GM19455 (cell line): ENCODE measurements around the gene BICD1.
A peak's percentile ranks its signal among the peaks of the same experiment; 100 is the strongest.
"Not testable (repeated sequence)": the region's sequence is repeated elsewhere in the genome, so short reads cannot be mapped to it uniquely, and the experiment has no call there.

Experiments
- ATAC-seq: cut with Tn5 transposase; IDR thresholded peaks from one replicate; pipeline ENCODE4 v1.9.1; 2021; ENCODE audit not compliant: unreplicated experiment

The BICD1 gene

DNA sequence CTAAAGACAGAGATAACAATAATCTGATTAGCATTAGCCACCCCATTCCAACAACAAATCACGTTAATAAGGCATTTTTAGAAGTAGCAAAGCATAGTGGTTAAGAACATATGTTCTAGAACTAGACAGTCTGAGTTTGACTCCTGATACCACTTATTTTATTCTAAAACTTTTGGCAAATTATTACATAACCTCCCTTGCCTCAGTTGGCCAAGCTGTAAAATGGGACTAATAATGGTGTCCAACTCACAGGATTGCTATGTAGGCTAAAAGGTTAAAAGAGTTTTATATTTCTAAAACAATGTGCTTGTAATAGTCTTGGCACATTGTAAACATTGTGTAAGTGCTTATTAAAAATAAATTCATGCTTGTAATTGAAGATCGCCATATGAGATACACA lies 168.0 kb downstream of the BICD1 start:
- ATAC-seq, result no peak

GRCh38 chr12:32275520-32275919 lies 168.9 kb downstream of the BICD1 start:
- not testable (repeated sequence) for ATAC-seq

- ATAC-seq, result no peak
Observed at GRCh38 chr12:32277774-32278173, 171.1 kb downstream of the BICD1 start.

- ATAC-seq, result no peak
Observed at GRCh38 chr12:32281098-32281497, 174.5 kb downstream of the BICD1 start.

GRCh38 chr12:32284561-32284960 lies 177.9 kb downstream of the BICD1 start:
- no peak for ATAC-seq

DNA sequence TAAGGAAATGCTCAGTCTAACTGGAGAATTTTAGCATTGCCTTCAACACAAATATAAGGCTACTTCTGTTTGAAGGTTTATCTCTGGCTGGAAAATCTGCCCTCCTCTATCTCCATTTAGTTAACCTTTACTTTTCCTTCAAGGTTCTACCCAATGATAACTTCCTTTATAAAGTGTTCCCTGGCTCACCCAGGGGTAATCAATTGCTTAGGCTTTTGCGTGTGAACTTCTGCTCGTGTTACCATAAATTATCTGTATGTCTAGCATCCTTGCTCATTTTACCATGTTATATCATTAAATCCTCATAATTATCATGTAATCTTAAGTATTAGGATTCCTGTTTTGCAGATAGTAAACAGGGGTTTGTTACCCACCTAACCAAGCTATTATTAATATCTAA lies 178.4 kb downstream of the BICD1 start:
- no peak for ATAC-seq

GRCh38 chr12:32285489-32285888 lies 178.8 kb downstream of the BICD1 start:
- no peak for ATAC-seq

DNA sequence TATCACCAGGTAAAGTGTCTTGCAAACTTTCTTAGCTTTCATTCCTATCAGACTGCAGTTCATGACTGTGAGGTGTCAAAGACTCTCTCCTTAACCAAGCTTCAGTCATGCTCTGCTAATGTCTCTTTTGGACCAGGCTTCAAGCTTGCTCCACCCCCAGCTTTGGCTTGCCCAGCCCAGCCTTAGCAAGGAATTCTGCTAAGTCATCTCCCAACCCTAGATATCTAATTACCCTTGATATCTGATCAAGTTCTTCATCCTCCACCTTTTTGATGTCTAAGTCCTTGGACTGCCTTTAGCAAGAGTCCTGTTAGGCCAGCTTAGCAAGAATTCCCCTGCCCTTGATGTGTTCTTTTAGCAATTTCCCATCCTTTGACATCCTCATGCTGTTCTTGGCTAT lies 183.8 kb downstream of the BICD1 start:
- ATAC-seq, result no peak

DNA sequence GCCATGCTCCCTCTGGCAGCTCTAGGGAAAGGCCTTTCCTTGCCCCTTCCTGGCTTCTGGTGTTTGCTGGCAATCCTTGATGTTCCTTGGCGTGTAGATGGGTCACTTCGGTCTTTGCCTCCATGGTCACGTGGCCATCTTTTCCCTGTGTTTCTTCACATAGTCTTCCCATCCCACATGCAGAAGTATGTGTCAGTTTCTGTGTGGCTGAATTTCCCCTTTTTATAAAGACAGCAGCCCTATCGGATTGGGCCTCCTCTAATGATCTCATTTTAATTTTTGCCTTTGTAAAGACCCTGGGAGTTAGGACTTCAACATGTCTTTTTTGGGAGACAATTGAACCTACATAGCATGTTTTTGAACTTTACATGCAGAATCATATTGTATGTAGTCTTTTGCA lies 185.5 kb downstream of the BICD1 start:
- no peak for ATAC-seq

DNA sequence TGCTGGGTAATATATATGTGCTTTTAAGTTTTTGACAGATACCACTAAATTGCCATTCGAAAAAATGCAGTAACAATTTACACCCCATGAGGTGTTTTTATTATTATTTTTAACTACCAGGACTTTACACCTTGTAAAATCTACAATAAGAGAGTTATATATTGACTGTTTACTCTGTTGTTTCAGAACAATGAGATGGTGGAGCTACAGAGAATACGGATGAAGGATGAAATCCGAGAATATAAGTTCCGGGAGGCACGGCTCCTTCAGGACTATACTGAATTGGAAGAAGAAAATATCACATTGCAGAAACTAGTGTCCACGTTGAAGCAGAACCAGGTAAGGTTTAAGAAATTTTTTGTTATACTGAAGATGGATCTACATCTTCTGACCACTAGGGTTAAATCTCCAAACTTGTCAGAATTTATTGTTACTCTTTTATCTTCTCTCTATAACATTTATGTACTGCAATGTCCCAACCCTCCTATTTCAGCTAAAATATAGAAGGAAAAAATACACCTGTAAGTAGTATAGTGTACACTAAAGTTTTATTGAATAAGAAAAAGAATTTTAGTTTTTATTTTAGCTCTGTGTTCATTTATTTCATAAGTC lies 187.3 kb downstream of the BICD1 start:
- no peak for ATAC-seq

DNA sequence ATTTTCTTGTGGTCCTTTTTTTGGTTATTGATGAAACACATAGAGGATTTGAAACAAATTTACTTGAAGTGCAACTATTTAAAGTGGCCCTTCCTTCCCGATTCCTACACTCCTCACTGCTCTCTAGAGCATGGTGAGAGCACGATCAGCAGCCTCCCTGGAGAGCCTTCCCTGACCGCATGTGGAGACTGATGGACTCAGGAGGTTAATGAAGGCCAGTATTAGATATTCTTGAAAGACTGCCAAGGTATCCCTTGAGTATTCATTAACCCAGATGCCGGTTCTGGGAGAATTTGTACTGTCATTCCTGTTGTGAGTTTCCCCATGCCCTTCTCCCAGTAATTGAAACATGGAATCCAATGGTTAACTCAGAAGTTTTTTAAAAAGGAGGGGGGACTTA lies 189.9 kb downstream of the BICD1 start:
- ATAC-seq, result no peak

DNA sequence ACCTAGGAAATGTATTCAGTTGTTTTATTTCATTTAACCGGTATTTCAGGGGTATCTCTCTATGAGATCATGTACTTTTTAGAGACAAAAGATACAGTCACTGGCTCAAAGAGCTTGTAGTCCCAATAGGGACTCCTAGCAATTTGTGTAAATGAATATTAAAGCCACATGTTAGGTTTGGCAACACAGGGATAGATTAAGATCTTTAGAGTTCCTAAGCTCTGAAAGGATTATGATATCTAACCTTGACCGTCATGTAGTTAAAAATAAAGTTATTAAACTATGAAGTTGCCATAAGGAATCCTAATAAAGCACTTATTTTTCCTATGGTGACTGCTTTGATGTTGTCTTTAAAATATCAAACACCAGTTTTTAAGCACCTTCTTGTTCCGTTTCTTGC lies 192.3 kb downstream of the BICD1 start:
- no peak for ATAC-seq

GRCh38 chr12:32301216-32301615 lies 194.6 kb downstream of the BICD1 start:
- ATAC-seq, result no peak

- peak; percentile 87 for ATAC-seq
Observed at GRCh38 chr12:32302218-32303173, 195.8 kb downstream of the BICD1 start.

- ATAC-seq, result no peak
Observed at GRCh38 chr12:32303174-32303549, 196.5 kb downstream of the BICD1 start.

GRCh38 chr12:32305163-32305562 lies 198.5 kb downstream of the BICD1 start:
- ATAC-seq, result no peak

DNA sequence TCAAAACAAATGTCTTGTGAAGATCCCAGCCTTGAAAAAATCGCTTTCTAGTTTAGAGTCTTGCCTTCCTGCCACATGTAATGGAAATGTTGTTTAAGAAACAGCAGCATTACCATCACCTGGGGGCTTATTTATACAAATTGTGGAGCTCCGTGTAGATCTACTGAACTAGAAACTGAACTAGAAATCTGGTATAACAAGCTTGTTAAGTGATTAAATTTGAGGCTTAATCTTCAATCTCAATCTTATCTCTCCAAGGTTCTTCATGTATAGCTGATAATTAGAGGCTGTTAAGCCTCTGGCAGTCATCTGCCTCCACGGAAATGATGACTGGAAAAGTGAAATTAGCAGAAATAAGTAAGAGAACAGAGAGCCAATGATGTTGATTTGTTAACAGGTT lies 200.7 kb downstream of the BICD1 start:
- no peak for ATAC-seq

DNA sequence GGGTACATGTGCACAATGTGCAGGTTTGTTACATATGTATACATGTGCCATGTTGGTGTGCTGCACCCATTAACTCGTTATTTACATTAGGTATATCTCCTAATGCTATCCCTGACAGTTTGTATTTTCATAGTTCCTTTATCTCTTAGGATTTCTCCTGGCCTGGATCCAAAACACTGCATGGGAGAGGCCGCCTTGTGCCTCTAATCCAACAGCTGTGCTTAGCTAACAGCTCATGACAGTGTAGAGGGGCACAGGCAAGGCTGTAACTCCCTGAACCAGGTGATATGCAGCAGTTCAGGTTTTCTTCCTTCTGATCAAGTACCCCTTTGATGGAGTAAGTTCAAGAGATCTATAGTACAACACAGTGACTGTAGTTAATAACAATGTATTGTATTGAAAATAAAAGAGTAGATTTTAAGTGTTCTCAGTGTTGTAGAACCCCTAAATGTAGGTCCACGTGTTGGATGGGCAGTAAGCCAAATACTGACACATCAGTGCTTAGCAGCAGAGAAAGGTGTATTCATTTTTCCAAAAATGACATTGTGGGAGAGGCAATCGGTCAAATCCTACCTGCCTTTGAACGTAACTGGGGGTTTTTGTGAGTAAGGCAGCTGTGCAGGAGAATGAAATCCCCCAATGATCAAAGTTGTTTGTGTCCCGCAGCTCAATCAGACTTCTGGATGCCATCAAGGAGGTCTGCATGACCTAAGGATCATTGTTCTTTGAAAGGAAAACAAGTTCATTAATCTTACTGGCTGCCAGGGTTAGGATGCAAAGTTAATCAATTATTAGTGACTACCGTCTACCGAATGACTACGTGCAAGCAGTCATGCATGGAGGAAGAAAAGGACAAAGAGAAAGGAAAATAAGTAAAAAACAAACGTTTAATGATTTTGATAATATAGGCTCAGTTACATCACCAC lies 203.4 kb downstream of the BICD1 start:
- no peak for ATAC-seq

DNA sequence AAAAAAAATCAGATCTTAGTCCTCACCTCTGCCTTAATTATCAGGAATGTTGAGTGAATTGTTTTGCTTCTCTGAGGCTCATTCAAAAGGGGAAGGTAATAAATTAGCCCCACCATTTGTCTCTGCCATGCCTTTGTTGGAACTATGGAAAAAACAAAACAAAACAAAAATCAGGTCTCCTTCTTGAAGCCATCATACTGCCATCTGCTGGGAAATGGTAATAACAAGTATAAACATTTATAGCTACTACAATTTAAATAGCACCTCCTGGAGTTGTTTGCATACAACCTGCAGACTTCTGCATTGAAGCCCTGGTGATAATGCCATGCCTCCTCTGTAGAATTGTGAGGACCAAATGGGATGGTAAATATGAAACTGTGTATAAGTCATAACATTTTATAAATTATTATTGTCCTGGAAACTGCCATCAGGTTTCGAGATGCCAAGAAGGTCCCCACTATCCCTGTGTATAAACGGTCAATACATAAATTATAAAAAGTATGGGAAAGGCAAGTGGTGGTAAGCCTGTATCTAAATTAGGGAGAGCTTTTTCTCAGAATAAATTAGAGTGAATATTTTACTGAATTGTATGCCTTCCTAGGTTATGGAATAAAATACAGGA lies 205.5 kb downstream of the BICD1 start:
- ATAC-seq, result no peak

GRCh38 chr12:32322354-32322753 lies 215.7 kb downstream of the BICD1 start:
- ATAC-seq, result no peak

GRCh38 chr12:32331133-32331532 lies 224.5 kb downstream of the BICD1 start:
- ATAC-seq, result no peak
